Astrocyte of the hippocampus (primary cell): ENCODE data around the gene CLDND2.

ENCODE experiments used
- DNase-seq: peaks from one replicate; pipeline ENCODE4 v3.0.0; 2011; ENCODE audit warnings: low read depth, low spot score

CLDND2 gene

DNA sequence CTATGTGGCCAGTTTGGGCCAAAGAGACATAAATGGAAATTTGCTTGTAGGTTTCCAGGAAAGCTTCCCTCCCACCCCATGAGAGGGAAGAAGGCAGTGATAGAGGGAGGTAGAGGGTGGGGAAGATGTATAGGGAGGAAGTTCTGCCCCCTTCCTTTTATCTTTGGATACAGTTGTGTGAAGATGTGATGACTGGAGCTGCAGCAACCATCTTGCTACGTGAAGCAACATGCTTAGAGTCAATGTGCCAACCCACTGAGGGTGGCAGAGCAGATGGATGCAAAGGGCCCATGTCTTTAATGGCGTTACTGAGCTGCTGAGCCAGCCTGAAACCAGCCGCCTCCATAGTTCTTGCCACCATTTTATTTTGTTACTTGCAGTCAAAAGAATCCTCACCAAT is 37.6 kb downstream of the CLDND2 start:
- DNase-seq: no peak

DNA sequence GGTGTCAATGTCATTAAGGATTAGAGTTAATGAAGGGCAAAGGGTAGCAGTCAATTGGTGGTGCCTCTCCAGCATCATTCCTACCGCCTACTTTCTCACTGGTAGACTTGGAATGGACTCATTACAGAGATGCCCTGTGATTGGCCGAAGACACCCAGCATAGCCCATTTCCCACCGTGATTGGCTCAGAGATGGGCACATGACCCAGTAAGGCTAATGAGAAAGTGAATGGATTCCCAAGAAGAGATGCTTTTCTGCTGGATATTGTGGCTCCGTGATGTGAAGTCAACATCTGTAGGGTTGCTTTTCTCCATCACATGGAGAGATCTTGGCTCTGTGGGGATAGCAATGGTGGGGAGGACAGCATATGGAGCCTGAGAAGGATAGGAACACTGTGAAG is 38.4 kb downstream of the CLDND2 start:
- no peak for DNase-seq

DNA sequence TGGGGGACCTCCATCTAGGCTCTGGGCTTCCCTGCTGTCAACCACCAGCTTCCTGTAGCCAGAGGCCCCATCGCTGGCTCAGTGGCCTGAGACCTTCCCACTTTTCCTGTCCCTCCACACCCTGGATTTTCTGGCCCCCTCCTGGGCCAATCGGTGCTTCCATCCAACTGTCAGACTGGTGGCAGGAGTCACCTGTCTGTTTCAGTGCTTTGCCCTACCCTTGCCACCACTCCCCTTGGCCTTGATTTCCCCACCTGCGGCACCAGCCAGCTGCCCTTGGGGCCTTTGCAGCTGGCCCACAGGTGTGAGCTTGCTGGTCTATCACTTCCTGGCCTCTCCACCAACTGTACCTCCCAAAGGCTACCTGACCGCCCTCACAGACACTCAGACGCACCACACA is 39.4 kb downstream of the CLDND2 start:
- DNase-seq: no peak

DNA sequence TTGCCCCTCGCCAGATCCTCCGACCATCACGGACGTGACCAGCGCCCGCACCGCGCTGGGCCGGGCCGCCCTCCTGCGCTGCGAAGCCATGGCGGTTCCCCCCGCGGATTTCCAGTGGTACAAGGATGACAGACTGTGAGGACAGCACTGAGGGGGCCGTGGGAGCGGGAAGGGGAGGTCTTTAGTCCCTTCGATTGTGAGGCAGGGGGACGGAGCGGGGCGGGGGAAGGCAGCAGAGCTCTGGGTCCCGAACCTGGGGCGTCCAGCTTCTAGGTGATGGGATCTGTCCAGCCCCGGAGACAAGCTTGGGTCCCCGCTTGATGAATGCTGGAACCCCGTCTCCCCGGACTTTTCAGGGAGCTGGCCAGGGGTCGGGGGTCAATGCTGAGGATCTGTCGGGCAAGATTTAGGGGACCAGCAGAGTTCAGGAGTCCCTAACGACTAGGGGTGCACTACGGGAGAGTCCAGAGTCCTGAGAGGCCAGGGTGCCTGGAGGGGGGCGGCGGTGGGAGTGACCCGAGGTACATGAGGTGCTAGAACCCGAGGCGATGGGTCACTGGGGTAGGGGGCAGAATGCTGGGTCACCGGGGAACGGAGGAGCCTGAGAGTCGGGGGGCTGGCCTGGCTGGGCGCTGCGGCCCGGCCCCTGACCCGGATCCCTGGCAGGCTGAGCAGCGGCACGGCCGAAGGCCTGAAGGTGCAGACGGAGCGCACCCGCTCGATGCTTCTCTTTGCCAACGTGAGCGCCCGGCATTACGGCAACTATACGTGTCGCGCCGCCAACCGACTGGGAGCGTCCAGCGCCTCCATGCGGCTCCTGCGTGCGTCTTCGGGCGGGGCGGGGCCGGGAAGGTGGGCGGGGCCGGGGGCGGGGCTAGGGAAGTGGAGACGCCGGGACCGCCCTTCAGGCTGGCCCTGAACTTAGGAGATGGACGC is 41.5 kb downstream of the CLDND2 start:
- DNase-seq: peak; percentile 29

DNA sequence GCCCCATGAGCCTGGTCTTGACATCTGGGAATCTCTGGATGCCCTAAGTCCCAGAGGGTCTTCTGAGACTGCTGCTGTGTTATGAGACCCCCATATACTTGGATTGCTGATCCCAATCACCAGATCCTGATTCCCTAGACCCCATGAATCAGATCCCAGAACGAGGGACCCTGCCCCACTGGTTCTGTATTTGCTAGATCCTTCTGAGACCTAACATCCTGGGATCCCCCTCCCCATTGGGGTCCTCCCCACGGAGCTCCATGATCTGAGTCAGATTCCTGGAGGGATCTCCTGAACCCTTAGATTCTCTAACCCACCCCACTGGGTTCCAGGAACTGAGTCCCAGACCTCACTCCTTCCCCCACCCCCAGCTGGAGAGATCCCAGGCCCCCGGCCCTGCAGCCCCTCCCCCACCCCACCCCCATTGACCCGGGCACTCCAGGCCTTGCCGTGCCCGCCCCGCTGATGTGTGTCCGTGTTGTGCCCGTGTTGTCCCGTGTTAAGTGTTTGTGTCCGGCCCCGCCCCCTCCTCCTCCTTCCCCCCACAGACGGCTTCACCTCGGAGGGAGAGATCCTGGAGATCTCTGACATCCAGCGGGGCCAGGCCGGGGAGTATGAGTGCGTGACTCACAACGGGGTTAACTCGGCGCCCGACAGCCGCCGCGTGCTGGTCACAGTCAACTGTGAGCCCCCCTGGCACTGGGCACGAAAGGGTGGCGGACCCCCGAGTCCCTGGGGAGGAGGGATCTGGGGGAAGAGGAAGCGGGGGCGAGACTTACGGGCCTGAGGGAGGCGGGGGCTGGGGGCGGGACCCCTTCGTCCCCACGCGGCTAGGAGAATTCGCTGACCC is 42.4 kb downstream of the CLDND2 start:
- no peak for DNase-seq

DNA sequence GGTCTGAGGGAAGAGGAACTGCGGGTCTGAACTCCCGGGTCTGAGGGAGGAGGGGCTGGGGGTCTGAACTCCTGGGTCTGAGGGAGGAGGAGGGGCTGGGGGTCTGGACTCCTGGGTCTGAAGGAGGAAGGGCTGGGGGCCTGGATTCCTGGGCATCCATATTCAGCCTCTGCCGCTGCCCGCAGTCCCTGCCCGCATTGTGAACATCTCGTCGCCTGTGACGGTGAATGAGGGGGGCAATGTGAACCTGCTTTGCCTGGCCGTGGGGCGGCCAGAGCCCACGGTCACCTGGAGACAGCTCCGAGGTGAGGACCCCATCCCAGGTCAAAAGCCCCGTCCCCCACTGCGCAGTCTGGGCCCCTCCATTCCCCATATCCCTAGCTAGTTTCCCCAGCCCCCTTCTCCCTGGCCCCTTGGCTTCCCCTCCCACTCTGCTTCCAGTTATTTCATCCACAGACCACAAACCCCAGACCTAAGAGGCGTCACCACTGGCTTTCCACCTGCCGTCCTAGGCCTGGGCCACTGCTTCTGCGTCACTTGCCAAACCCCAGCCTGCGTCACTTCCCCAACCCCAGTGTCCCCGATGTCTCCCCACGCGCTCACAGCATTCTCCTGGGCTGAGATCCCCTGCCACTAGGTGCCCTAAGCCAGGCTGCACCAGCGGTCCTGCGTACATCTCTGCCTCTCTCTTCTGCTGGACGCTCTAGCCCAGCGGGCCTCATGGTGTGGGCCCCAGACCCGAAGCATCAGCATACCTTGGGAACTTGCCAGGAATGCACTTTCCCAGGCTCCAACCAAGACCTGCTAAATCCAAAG is 43.4 kb downstream of the CLDND2 start:
- no peak for DNase-seq

DNA sequence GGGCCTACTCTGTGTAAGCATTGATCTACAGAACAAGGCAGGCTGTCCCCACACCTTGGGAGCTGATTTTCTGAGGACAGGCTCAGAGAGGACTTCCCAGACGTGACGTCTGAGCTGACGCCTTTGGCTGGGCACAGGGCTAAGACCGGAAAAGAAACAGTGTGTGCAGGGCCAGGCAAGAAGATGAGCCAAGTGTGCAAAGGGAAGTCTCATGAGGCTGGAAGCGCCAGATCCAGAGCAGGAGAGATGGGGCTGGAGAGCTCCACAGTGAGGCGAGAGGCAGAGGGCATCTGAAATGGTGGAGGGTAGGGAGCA is 44.7 kb downstream of the CLDND2 start:
- no peak for DNase-seq

DNA sequence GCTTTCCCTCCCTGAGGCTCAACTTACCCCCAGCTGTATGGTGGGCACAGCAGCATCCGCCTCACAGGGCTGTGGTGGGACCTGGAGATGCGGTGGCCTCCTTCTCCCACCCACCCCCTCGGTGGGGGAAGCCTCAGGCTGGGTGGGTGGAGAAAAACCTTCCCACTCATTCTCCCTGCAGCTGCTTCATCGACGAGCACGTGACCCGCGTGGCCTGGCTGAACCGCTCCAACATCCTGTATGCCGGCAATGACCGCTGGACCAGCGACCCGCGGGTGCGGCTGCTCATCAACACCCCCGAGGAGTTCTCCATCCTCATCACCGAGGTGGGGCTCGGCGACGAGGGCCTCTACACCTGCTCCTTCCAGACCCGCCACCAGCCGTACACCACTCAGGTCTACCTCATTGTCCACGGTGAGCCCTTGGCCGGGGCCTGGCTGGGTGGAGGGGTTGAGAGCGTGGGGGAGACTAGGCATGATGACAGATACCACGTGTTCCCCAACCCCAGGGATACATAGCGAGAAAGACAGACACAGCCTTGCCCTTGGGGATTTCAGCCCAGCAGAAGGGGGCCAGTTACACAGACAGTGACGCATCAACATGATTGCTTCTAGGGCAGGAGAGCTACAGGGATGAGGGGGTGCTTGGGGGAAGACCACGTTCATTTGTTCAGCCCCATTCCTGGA is 45.2 kb downstream of the CLDND2 start:
- DNase-seq: no peak

DNA sequence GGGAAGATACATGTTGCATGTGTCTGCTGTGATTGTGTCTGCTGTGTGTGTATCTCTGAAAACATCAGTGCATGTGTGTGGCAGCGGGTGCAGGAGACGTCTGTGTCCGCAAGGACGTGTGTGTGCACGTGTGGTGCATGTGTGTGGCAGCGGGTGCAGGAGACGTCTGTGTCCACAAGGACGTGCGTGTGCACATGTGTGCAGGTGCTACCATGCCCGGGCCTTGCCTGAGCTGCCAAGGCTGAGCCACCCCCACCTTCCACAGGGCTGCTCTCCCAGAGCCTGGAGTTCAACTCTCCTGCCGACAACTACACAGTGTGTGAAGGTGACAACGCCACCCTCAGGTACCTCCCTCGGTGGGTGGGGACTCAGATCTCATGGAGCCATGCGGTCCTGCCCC is 47.0 kb downstream of the CLDND2 start:
- no peak for DNase-seq

DNA sequence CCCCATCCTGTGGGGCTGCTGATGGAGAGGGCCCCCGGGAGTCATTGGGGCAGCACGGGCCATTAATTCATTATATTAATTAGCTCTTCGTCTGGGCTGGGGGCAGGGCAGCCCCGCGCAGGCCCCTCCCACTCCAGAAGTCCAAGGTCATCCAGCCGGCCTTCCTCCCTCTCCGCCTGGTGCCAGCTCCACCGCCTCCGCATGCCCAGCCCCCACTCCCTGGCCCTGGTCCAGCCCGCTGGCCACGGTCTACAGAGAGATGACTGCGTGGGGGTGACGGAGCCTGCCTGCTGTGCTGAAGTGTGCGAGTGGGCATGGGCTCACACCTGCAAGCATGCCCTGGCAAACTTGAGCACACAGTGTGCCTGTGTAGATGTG is 48.5 kb downstream of the CLDND2 start:
- no peak for DNase-seq

DNA sequence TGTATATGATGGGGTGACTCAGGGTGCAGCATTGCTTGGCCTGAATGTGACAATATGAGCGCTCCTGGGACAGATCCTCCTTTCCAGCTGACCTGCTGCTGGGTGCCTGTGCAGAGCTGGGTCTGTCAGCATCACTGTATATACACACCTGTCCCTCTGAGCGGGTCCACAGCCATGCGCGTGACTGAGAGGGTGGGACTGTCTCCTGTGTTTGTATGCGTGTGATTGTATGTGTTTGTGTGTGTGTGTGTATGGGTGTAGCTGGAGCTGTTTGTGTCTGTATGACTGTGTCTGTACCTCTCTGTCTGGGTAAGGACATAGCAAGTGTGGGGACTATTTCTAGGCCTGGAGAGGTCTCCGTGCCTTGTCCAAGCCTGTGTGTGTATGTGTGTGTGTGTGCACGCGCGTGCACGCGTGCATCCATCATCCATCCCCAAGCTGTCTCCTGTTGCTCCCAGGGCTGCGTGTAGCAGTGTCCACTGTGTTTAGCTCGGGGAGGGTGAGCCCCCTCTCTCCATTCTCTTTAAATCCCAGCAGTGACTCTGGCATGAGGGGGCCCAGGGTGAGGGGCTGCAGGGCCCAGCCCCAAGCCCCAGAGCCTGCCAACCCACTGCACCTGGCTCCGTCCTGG is 49.0 kb downstream of the CLDND2 start:
- no peak for DNase-seq

DNA sequence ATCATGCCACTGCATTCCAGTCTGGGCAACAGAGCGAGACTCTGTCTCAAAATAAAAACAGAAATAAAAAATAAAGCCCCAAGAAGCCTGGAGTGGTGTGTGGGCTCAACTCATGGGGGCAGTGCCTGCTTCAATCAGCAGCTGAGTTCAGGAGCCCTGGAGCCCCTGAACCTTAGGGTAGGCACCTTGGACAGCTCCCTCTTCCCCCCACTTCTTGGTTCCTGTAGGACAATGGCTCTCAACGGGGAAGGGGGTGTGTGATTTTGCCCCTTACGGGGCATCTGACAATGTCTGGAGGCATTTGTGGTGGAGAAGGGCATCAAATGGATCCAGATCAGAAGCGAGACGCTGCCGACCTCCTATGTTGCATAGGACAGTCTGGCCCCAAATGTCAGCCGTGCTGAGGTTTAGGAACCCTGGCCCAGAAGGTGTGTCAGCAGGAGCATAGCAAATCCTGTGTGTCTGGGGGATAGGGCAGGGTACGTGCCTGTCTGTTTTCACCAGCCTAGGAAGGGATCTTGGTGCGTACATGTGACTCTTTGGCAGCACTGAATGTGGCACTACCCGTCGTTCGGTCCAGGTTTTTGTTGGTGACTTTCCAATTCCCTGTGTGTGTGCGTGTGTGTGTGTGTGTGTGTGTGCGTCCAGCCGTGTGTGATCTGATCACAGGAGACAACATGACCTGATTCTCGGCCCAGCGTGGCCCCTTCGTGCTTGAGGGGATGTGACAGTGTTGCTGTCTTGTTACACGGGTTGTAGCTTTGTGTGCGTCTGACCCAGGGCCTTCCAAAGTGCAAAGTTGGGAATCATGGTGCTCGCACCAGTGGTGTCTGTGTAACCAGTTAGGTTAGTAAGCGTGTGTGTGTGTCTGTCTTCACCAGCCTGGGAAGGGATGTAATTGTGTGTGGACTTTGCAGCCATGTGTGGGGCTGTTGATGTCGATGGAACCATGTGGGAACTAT is 49.8 kb downstream of the CLDND2 start:
- no peak for DNase-seq

DNA sequence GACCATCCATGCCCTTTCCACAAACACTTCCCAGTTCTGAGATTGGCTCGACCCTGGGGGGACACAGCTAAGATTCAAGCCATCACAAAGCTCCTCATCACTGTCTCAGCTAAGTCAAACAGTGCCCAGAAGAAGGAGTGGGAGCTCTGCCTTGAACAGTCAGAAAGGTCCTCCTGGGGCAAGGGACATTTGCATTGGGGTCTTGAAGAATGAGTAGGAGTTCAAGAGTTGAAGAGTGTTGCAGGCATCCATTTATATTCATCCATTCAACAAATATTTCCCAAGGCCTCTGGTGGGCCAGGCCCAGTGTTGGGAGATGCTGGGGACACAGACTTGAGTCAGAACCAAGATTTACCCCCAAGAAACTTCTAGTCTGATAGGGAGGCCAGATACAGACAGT is 50.8 kb downstream of the CLDND2 start:
- no peak for DNase-seq

DNA sequence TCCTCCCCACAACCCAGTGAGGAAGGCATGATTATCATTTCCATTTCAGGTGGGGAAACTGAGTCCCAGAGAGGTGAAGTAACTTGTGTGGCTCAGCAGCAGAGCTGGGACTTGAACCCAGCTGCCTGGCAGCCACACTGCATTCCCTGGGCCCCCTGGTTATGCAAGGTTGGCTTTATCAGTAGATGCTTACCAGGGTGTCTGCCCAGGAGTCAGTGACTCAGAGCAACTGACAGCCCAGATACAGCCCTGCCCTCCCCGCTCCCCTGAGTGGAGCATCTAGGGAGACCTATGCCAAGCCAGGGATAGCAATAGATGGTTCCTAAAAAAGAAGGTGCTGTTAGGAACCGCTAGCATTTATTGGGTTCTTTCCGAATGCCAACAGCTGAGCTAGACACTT is 51.4 kb downstream of the CLDND2 start:
- no peak for DNase-seq
